SK-N-SH treated with all-trans-retinoic acid at 6 μM for 48 hours (cell line): ENCODE results near the gene DRD2.

Source experiments
- ATAC-seq: fragments of 200-7000 bp; cut with Tn5 transposase; 3 replicates; pipeline ENCODE4 v1.9.1; 2020; ENCODE audit warnings: mild to moderate bottlenecking, moderate library complexity
- ARNTL ChIP-seq: fragments of 450-650 bp; formaldehyde crosslinking; IDR thresholded peaks from 2 replicates; pipeline ENCODE4 v1.5.0; 2020; ENCODE audit warnings: low read depth, mild to moderate bottlenecking, moderate library complexity, borderline replicate concordance
- BACH2 ChIP-seq: fragments of 250-450 bp; sonication (Bioruptor Pico); IDR thresholded peaks from 2 replicates; pipeline ENCODE4 v1.9.0; 2021; ENCODE audit warnings: mild to moderate bottlenecking, borderline replicate concordance
- CSDC2 ChIP-seq: fragments of 250-450 bp; sonication (Bioruptor Pico); IDR thresholded peaks from 2 replicates; pipeline ENCODE4 v1.5.0; 2020; ENCODE audit warnings: mild to moderate bottlenecking, moderate library complexity
- GLIS3 ChIP-seq: fragments of 250-450 bp; sonication (Bioruptor Pico); IDR thresholded peaks from 2 replicates; pipeline ENCODE4 v1.5.0; 2020; ENCODE audit warnings: mild to moderate bottlenecking, moderate library complexity
- ISL1 ChIP-seq: fragments of 250-450 bp; sonication (Bioruptor Pico); IDR thresholded peaks from 2 replicates; pipeline ENCODE4 v2.1.2; 2022; ENCODE audit warnings: mild to moderate bottlenecking, moderate library complexity
- OSR1 ChIP-seq: fragments of 250-450 bp; sonication (Bioruptor Pico); IDR thresholded peaks from 2 replicates; pipeline ENCODE4 v1.8.0; 2022; ENCODE audit warnings: moderate library complexity, mild to moderate bottlenecking, inconsistent platforms
- PPARA ChIP-seq: fragments of 250-450 bp; sonication (Bioruptor Pico); IDR thresholded peaks from 2 replicates; pipeline ENCODE4 v1.5.0; 2020; ENCODE audit warnings: mild to moderate bottlenecking, borderline replicate concordance
- RARB ChIP-seq: fragments of 250-450 bp; sonication (Bioruptor Pico); IDR thresholded peaks from 2 replicates; pipeline ENCODE4 v1.8.0; 2021; ENCODE audit warnings: mild to moderate bottlenecking, moderate library complexity
- SNAI2 ChIP-seq: fragments of 250-450 bp; sonication (Bioruptor Pico); IDR thresholded peaks from 2 replicates; pipeline ENCODE4 v1.5.0; 2020; ENCODE audit warnings: mild to moderate bottlenecking, moderate library complexity
- TCF4 ChIP-seq: fragments of 250-450 bp; sonication (Bioruptor Pico); IDR thresholded peaks from 2 replicates; pipeline ENCODE4 v1.8.0; 2021; ENCODE audit warnings: mild to moderate bottlenecking, moderate library complexity, borderline replicate concordance
- TOX ChIP-seq: fragments of 250-450 bp; sonication (Bioruptor Pico); IDR thresholded peaks from 2 replicates; pipeline ENCODE4 v1.8.0; 2021; ENCODE audit warnings: mild to moderate bottlenecking, moderate library complexity, borderline replicate concordance
- ZC3H10 ChIP-seq: fragments of 250-450 bp; sonication (Bioruptor Pico); IDR thresholded peaks from 2 replicates; pipeline ENCODE4 v1.5.1; 2021; ENCODE audit warnings: mild to moderate bottlenecking, moderate library complexity
- ZFP3 ChIP-seq: fragments of 250-450 bp; sonication (Bioruptor Pico); IDR thresholded peaks from 2 replicates; pipeline ENCODE4 v1.5.0; 2020; ENCODE audit warnings: mild to moderate bottlenecking, moderate library complexity
- ZNF565 ChIP-seq: fragments of 450-650 bp; formaldehyde crosslinking; conservative IDR thresholded peaks from 2 replicates; pipeline ENCODE4 v1.5.0; 2020; ENCODE audit warnings: low read depth, mild to moderate bottlenecking, moderate library complexity
- ZNF70 ChIP-seq: fragments of 450-650 bp; formaldehyde crosslinking; IDR thresholded peaks from 2 replicates; pipeline ENCODE4 v1.5.0; 2020; ENCODE audit warnings: mild to moderate bottlenecking, moderate library complexity
- ZNF8 ChIP-seq: fragments of 450-650 bp; formaldehyde crosslinking; IDR thresholded peaks from 2 replicates; pipeline ENCODE4 v1.5.0; 2020; ENCODE audit warnings: mild to moderate bottlenecking, moderate library complexity
- TF ChIP-seq, protein P1 (sequence below): fragments of 250-450 bp; sonication (Bioruptor Pico); IDR thresholded peaks from 2 replicates; pipeline ENCODE4 v1.8.0; 2020; ENCODE audit warnings: mild to moderate bottlenecking, moderate library complexity, borderline replicate concordance
- TF ChIP-seq, protein P2 (sequence below): fragments of 250-450 bp; sonication (Bioruptor Pico); IDR thresholded peaks from 2 replicates; pipeline ENCODE4 v1.5.1; 2020; ENCODE audit warnings: low read depth, mild to moderate bottlenecking, moderate library complexity
- TF ChIP-seq, protein P3 (sequence below): fragments of 250-450 bp; sonication (Bioruptor Pico); IDR thresholded peaks from 2 replicates; pipeline ENCODE4 v1.5.1; 2021; ENCODE audit warnings: mild to moderate bottlenecking, moderate library complexity
- TF ChIP-seq, protein P4 (sequence below): fragments of 250-450 bp; sonication (Bioruptor Pico); IDR thresholded peaks from 2 replicates; pipeline ENCODE4 v1.5.0; 2020; ENCODE audit warnings: mild to moderate bottlenecking, moderate library complexity
- TF ChIP-seq, protein P5 (sequence below): fragments of 250-450 bp; sonication (Bioruptor Pico); IDR thresholded peaks from 2 replicates; pipeline ENCODE4 v1.8.0; 2021; ENCODE audit warnings: low read depth, mild to moderate bottlenecking, moderate library complexity, borderline replicate concordance

DRD2 gene

DNA sequence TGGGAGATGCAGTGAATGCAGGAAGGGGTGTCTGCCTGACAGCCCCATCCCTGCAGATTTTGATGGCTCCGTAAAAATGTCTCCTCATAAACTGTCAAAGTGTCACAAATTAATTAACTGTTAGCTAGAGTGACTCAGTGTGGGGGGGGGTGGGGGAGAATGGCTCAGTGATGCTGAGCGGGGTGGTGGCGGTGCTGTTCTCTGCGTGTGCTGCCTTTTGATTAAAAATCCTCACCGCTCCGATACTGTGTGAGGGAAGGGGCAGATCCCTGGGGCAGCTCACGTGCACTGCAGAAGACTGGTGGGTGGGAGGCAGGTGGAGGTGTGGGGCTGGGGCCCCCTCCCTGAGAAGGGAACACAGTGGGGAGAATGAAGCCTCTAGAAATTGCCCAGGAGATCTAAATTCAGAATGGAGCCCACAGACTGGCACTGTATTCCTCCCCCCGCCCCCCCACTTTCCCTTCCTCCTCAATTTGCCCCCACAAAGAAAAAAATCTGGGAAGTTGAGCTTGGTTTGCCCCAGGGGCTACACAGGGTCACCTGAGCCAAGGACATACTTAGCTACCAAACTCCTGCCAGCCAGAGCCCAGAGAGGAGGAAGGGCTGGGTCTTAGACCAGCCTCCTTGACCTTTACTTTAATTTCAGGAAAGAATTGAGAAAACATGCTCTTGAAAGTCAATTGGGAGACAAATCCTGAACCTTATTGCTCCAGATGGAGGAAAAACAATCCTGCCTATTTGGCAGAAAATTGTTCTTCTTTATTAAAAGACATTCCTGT, 39.8 kb downstream of the DRD2 start:
- ATAC-seq = no peak
- TF ChIP-seq GLIS3 (no peak), ZFP3 (CRISPR knock-in tag) (no peak), RARB (CRISPR knock-in tag) (no peak), TOX (CRISPR knock-in tag) (no peak), OSR1 (CRISPR knock-in tag) (no peak), CSDC2 (CRISPR knock-in tag) (no peak), ZC3H10 (no peak), ISL1 (CRISPR knock-in tag) (no peak), BACH2 (CRISPR knock-in tag) (no peak), TCF4 (CRISPR knock-in tag) (no peak), SNAI2 (CRISPR knock-in tag) (no peak), ARNTL (no peak), ZNF565 (no peak)
- TF ChIP-seq, protein P1, sequence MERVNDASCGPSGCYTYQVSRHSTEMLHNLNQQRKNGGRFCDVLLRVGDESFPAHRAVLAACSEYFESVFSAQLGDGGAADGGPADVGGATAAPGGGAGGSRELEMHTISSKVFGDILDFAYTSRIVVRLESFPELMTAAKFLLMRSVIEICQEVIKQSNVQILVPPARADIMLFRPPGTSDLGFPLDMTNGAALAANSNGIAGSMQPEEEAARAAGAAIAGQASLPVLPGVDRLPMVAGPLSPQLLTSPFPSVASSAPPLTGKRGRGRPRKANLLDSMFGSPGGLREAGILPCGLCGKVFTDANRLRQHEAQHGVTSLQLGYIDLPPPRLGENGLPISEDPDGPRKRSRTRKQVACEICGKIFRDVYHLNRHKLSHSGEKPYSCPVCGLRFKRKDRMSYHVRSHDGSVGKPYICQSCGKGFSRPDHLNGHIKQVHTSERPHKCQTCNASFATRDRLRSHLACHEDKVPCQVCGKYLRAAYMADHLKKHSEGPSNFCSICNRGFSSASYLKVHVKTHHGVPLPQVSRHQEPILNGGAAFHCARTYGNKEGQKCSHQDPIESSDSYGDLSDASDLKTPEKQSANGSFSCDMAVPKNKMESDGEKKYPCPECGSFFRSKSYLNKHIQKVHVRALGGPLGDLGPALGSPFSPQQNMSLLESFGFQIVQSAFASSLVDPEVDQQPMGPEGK = no peak
- TF ChIP-seq, protein P2, sequence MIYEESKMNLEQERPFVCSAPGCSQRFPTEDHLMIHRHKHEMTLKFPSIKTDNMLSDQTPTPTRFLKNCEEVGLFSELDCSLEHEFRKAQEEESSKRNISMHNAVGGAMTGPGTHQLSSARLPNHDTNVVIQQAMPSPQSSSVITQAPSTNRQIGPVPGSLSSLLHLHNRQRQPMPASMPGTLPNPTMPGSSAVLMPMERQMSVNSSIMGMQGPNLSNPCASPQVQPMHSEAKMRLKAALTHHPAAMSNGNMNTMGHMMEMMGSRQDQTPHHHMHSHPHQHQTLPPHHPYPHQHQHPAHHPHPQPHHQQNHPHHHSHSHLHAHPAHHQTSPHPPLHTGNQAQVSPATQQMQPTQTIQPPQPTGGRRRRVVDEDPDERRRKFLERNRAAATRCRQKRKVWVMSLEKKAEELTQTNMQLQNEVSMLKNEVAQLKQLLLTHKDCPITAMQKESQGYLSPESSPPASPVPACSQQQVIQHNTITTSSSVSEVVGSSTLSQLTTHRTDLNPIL (CRISPR knock-in tag) = no peak
- TF ChIP-seq, protein P3, sequence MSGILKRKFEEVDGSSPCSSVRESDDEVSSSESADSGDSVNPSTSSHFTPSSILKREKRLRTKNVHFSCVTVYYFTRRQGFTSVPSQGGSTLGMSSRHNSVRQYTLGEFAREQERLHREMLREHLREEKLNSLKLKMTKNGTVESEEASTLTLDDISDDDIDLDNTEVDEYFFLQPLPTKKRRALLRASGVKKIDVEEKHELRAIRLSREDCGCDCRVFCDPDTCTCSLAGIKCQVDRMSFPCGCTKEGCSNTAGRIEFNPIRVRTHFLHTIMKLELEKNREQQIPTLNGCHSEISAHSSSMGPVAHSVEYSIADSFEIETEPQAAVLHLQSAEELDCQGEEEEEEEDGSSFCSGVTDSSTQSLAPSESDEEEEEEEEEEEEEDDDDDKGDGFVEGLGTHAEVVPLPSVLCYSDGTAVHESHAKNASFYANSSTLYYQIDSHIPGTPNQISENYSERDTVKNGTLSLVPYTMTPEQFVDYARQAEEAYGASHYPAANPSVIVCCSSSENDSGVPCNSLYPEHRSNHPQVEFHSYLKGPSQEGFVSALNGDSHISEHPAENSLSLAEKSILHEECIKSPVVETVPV (CRISPR knock-in tag) = no peak

DNA sequence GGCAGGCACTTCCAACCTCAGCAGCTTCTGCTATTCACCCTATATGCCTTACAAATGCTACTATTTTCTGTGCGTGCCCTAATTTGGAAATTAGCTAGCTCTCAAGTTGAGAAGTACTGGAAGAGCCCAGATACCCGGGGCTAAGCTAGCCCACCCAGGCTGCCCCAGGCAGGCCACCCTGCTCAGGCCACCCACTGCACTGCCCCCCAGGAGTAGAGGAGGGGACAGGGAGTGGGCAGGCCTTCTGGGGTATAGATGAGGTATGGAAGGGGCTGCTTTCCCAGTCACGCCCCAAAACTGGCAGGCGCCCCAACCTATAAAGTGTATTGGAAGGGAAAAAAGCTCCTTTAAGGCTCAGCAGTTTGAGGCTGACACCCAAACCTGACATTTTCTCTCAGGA, 43.5 kb downstream of the DRD2 start:
- no peak for ATAC-seq
- TF ChIP-seq TCF4 (CRISPR knock-in tag) = no peak
- TF ChIP-seq ZFP3 (CRISPR knock-in tag) = no peak
- TF ChIP-seq ARNTL = no peak
- no peak for TF ChIP-seq SNAI2 (CRISPR knock-in tag)
- TF ChIP-seq GLIS3 = no peak
- no peak for TF ChIP-seq RARB (CRISPR knock-in tag)
- no peak for TF ChIP-seq PPARA (CRISPR knock-in tag)
- no peak for TF ChIP-seq OSR1 (CRISPR knock-in tag)
- no peak for TF ChIP-seq ZNF8 (CRISPR knock-in tag)
- no peak for TF ChIP-seq ISL1 (CRISPR knock-in tag)
- TF ChIP-seq, protein P4, sequence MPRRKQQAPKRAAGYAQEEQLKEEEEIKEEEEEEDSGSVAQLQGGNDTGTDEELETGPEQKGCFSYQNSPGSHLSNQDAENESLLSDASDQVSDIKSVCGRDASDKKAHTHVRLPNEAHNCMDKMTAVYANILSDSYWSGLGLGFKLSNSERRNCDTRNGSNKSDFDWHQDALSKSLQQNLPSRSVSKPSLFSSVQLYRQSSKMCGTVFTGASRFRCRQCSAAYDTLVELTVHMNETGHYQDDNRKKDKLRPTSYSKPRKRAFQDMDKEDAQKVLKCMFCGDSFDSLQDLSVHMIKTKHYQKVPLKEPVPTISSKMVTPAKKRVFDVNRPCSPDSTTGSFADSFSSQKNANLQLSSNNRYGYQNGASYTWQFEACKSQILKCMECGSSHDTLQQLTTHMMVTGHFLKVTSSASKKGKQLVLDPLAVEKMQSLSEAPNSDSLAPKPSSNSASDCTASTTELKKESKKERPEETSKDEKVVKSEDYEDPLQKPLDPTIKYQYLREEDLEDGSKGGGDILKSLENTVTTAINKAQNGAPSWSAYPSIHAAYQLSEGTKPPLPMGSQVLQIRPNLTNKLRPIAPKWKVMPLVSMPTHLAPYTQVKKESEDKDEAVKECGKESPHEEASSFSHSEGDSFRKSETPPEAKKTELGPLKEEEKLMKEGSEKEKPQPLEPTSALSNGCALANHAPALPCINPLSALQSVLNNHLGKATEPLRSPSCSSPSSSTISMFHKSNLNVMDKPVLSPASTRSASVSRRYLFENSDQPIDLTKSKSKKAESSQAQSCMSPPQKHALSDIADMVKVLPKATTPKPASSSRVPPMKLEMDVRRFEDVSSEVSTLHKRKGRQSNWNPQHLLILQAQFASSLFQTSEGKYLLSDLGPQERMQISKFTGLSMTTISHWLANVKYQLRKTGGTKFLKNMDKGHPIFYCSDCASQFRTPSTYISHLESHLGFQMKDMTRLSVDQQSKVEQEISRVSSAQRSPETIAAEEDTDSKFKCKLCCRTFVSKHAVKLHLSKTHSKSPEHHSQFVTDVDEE (CRISPR knock-in tag) = no peak
- TF ChIP-seq BACH2 (CRISPR knock-in tag) = no peak
- TF ChIP-seq, protein P5, sequence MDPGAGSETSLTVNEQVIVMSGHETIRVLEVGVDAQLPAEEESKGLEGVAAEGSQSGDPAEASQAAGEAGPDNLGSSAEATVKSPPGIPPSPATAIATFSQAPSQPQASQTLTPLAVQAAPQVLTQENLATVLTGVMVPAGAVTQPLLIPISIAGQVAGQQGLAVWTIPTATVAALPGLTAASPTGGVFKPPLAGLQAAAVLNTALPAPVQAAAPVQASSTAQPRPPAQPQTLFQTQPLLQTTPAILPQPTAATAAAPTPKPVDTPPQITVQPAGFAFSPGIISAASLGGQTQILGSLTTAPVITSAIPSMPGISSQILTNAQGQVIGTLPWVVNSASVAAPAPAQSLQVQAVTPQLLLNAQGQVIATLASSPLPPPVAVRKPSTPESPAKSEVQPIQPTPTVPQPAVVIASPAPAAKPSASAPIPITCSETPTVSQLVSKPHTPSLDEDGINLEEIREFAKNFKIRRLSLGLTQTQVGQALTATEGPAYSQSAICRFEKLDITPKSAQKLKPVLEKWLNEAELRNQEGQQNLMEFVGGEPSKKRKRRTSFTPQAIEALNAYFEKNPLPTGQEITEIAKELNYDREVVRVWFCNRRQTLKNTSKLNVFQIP = no peak
- TF ChIP-seq TOX (CRISPR knock-in tag) = no peak
- TF ChIP-seq, protein P3 (CRISPR knock-in tag) = no peak
- TF ChIP-seq ZC3H10 = no peak
- no peak for TF ChIP-seq ZNF565
- TF ChIP-seq ZNF70 (CRISPR knock-in tag) = no peak
- TF ChIP-seq, protein P2 (CRISPR knock-in tag) = no peak
